ENCODE results near the gene AIFM2.

The AIFM2 gene

GRCh38 chr10:70063418-70064098 is 69.1 kb downstream of the AIFM2 start:
- in situ Hi-C loops (cut with MboI; ENCODE audit: low sequenced_read_pairs) = no loop called here
